Lower lobe of right lung (tissue), 2 donors: ENCODE data around the gene H6PD. TPM values are rescaled to one million over a fixed set of nuclear protein-coding genes. Genes with fewer than 3 reads are reported as not detected.

Experiments
- ATAC-seq, 2 donors: fragments of 200-7000 bp; cut with Tn5 transposase; one replicate each; pipeline ENCODE4 v1.9.1; 2020 to 2022; ENCODE audit warnings: mild to moderate bottlenecking in 2 of 2, moderate library complexity in 2 of 2
- DNase-seq: peaks from one replicate; pipeline ENCODE4 v3.0.0-alpha.2; 2020
- H3K27ac ChIP-seq: fragments of 200-600 bp; one replicate; pipeline ENCODE4 v1.8.0; 2022
- H3K27me3 ChIP-seq: fragments of 200-600 bp; one replicate; pipeline ENCODE4 v1.8.0; 2022; ENCODE audit warnings: low read depth
- H3K36me3 ChIP-seq: fragments of 200-600 bp; one replicate; pipeline ENCODE4 v1.8.0; 2022; ENCODE audit warnings: mild to moderate bottlenecking
- H3K4me1 ChIP-seq: fragments of 200-600 bp; one replicate; pipeline ENCODE4 v1.8.0; 2022
- H3K4me3 ChIP-seq: fragments of 200-600 bp; one replicate; pipeline ENCODE4 v1.8.0; 2022; ENCODE audit warnings: mild to moderate bottlenecking
- H3K9me3 ChIP-seq: fragments of 200-600 bp; one replicate; pipeline ENCODE4 v1.8.0; 2022
- CTCF ChIP-seq: fragments of 200-600 bp; IDR thresholded peaks from one replicate; pipeline ENCODE4 v1.8.0; 2022; ENCODE audit warnings: antibody characterized with exemption, mild to moderate bottlenecking
- intact Hi-C: fragments of 100-400 bp; cut with DNase I; formaldehyde crosslinking; loops from one replicate; pipeline ENCODE4 v1.11.0; 2022
- total RNA-seq: library from RNA; stranded (reverse); fragmentation: NEBNext Ultra II Directional; extraction: Animal tissue kit (Norgen Biotek cat#: 25700); gene quantifications from one replicate; pipeline ENCODE4 v1.2.1, GENCODE V29; 2021
- donor health status: DM: no; HTN: yes; CAD: no; lungs with severe emphysema.

The H6PD gene
- total RNA-seq, 1 donor from 2014 or later: 40.7 TPM

GRCh38 chr1:9271283-9271682 lies 36.7 kb downstream of the H6PD start:
- Histone ChIP-seq H3K4me3 (no peak overlapping the region), H3K4me1 (peaks cover 6% of the 10 kb centered on the region), H3K9me3 (no peaks in the 10 kb centered on the region), H3K27ac (no peak overlapping the region), H3K27me3 (no peaks in the 10 kb centered on the region), H3K36me3 (peaks cover 15% of the 10 kb centered on the region)
- intact Hi-C loops: no loop called here
- ATAC-seq (no peak), DNase-seq (no peak)
- TF ChIP-seq CTCF: no peak

DNA sequence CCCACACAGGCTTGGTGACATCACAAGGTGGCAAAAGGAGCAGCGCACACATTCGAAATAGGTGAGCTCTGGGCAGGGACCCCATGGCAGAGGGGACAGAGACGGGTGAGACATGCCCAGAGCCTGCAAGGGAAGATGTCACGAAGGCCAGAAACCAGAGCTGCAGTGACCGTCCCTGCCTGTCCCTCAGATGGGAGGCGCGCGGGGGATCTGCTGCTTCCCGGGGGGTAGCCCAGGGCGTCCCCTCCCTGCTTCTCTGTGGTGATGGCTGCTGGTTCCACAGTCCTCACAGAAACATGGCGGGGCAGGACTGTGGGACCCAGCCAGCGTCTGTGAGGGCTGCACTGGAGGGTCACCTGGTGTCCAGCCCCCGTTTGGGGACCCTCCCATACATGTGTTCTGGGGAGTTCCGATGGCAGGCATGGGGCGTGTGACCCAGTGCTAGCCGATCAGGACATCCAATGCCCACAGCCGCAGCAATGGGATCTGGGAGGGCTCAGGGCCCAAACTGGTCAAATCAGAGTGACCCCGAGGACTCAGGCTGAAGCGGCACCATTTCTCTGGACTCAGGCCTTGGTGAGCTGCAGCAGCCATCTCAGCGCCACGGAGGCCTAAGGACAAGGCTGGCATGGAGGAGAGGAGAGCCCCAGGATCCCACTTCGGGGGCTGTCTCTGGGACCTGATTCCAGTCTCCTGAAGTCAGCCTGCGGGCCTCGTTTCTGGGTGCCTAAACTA lies 37.5 kb downstream of the H6PD start:
- DNase-seq (no peak), ATAC-seq (no peak)
- H3K4me3 ChIP-seq: no peak overlapping the region
- no peaks in the 10 kb centered on the region for H3K27me3 ChIP-seq
- TF ChIP-seq CTCF: no peak
- intact Hi-C loops: no loop called here
- H3K27ac ChIP-seq: no peak overlapping the region
- H3K4me1 ChIP-seq: peaks cover 6% of the 10 kb centered on the region
- H3K9me3 ChIP-seq: no peaks in the 10 kb centered on the region
- peaks cover 13% of the 10 kb centered on the region for H3K36me3 ChIP-seq

- no peak for TF ChIP-seq CTCF
- no peak for ATAC-seq
- H3K4me3 ChIP-seq: no peak overlapping the region
These were observed 38.6 kb downstream of the H6PD start for GRCh38 chr1:9273177-9273576.

GRCh38 chr1:9275161-9275560 lies 40.6 kb downstream of the H6PD start:
- peak in 1 of 2 donors; percentile 12 for ATAC-seq
- TF ChIP-seq CTCF: no peak
- no peaks in the 10 kb centered on the region for H3K27me3 ChIP-seq
- DNase-seq: no peak
- peaks cover 6% of the 10 kb centered on the region for H3K4me1 ChIP-seq
- no peaks in the 10 kb centered on the region for H3K9me3 ChIP-seq
- intact Hi-C loops: no loop called here
- H3K4me3 ChIP-seq: no peak overlapping the region
- H3K27ac ChIP-seq: no peak overlapping the region
- peaks cover 4% of the 10 kb centered on the region for H3K36me3 ChIP-seq

More at GRCh38 chr1:9273177-9273576, 38.6 kb downstream of the H6PD start:
- intact Hi-C loops: no loop called here
- no peak for DNase-seq
- Histone ChIP-seq H3K4me1 (peaks cover 6% of the 10 kb centered on the region), H3K9me3 (no peaks in the 10 kb centered on the region), H3K27me3 (no peaks in the 10 kb centered on the region), H3K36me3 (peaks cover 13% of the 10 kb centered on the region), H3K27ac (no peak overlapping the region)

DNA sequence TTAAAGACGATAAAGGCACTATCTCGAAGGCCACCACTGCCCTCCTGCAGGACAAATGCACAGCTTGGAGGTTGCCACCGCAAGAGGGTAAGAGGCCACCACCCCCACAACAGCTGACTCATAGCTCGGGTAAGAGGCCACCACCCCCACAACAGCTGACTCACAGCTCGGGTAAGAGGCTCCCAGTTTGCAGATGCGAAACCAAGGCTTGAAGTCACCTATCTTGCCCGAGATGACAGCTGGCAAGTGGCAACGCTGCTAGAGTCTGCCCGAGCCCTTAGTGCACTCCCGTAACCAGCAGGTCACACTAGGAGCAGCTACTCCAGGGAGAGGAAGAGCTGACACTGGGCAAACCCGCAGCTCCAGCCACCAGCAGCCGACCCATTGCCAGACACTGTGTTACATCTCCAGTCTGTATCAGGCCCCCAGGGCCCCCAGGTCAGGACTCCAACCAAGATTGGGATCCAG lies 41.0 kb downstream of the H6PD start:
- Histone ChIP-seq H3K9me3 (no peaks in the 10 kb centered on the region), H3K27ac (no peak overlapping the region), H3K4me3 (no peak overlapping the region), H3K4me1 (peaks cover 9% of the 10 kb centered on the region), H3K27me3 (no peaks in the 10 kb centered on the region), H3K36me3 (peaks cover 4% of the 10 kb centered on the region)
- intact Hi-C loops: no loop called here
- DNase-seq: peak; percentile 85
- no peak for TF ChIP-seq CTCF
- peak; percentile 84 to 89 for ATAC-seq
